ENCODE results near the gene NAA15. TPM values are rescaled to one million over a fixed set of nuclear protein-coding genes. Genes with fewer than 3 reads are reported as not detected.
"Not testable (repeated sequence)": the region's sequence is repeated elsewhere in the genome, so short reads cannot be mapped to it uniquely, and the experiment has no call there.

NAA15 gene
- polyA plus RNA-seq, 3 donors: 5.2 to 20.2 (median 8.8) TPM

DNA sequence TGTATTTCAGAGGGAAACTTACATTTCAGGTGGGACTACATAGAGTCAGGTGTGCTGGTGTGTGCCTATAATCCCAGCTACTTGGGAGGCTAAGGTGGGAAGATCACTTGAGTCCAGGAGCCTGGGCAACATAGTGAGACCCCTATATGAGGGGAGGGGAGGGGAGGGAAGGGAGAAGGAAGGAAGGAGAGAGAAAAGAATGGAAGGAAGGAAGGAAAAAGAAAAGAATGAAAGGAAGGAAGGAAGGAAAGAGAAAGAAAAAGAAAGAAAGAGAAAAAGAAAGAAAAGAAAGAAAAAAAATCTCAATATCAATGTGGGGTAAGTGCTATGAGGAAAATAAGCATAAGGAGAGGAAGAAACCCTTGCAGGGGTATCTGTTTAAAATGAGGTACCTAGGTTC lies 109.0 kb downstream of the NAA15 start:
- Mint-ChIP-seq H3K9me3 (peaks cover 9 to 25% (median 21%) of the 10 kb centered on the region in 7 donors), H3K4me3 (no peak overlapping the region), H3K36me3 (peaks cover 21% of the 10 kb centered on the region in 2 donors), H3K27me3 (ENCODE audit: low read depth in 3 of 3) (no peaks in the 10 kb centered on the region), H3K27ac (peak overlapping the region in 2 of 7 donors; percentile 11), H3K4me1 (peaks cover 11% of the 10 kb centered on the region)
- TF ChIP-seq CTCF (IDR thresholded peaks at IDR 0.05): no peak
- H4K20me1 ChIP-seq (ENCODE audit: insufficient read depth, low read length): no peaks in the 10 kb centered on the region
- DNase-seq: no peak
- H3K79me2 ChIP-seq (ENCODE audit: insufficient read depth, low read length): no peaks in the 10 kb centered on the region
- H3K4me1 ChIP-seq (ENCODE audit: control insufficient read depth in 1 of 2, insufficient read depth in 2 of 2, low read length in 2 of 2): peaks cover 0 to 5% of the 10 kb centered on the region in 2 donors
- no peak overlapping the region for H3K27ac ChIP-seq (ENCODE audit: low read depth in 1 of 2, low read length in 2 of 2)
- H3K27me3 ChIP-seq (ENCODE audit: control insufficient read depth in 2 of 2, insufficient read depth in 2 of 2, low read length in 2 of 2): no peaks in the 10 kb centered on the region
- H3K4me3 ChIP-seq (replicated peaks in 1 of 3; ENCODE audit: low read depth in 2 of 3, low read length in 3 of 3): no peak overlapping the region
- no peaks in the 10 kb centered on the region for H3K36me3 ChIP-seq (replicated peaks in 1 of 2; ENCODE audit: control insufficient read depth in 1 of 2, insufficient read depth in 2 of 2, low read length in 2 of 2)
- no peak overlapping the region for H3K9ac ChIP-seq (ENCODE audit: insufficient read depth, low read length, poor library complexity, severe bottlenecking)
- no peak overlapping the region for H3K4me2 ChIP-seq (replicated peaks; ENCODE audit: extremely low read depth, low read length, poor library complexity, severe bottlenecking)
- H3K9me3 ChIP-seq (replicated peaks in 1 of 2; ENCODE audit: control insufficient read depth in 1 of 2, insufficient read depth in 1 of 2, low read length in 2 of 2): peaks cover 10 to 15% of the 10 kb centered on the region in 2 donors
- intact Hi-C loops (cut with micrococcal nuclease): no loop called here
- H2AFZ ChIP-seq (ENCODE audit: insufficient read depth, low read depth, low read length, poor library complexity, severe bottlenecking): no peak overlapping the region

- H3K36me3 ChIP-seq (replicated peaks in 1 of 2; ENCODE audit: control insufficient read depth in 1 of 2, insufficient read depth in 2 of 2, low read length in 2 of 2); intact Hi-C loops (cut with micrococcal nuclease); H3K4me2 ChIP-seq (replicated peaks; ENCODE audit: extremely low read depth, low read length, poor library complexity, severe bottlenecking); H3K27me3 ChIP-seq (ENCODE audit: control insufficient read depth in 2 of 2, insufficient read depth in 2 of 2, low read length in 2 of 2); H3K27me3 Mint-ChIP-seq (ENCODE audit: low read depth in 3 of 3); DNase-seq; H3K9ac ChIP-seq (ENCODE audit: insufficient read depth, low read length, poor library complexity, severe bottlenecking); H3K4me3 Mint-ChIP-seq; H3K4me3 ChIP-seq (replicated peaks in 1 of 3; ENCODE audit: low read depth in 2 of 3, low read length in 3 of 3); H3K79me2 ChIP-seq (ENCODE audit: insufficient read depth, low read length); H4K20me1 ChIP-seq (ENCODE audit: insufficient read depth, low read length); H2AFZ ChIP-seq (ENCODE audit: insufficient read depth, low read depth, low read length, poor library complexity, severe bottlenecking): not testable (repeated sequence)
- Mint-ChIP-seq H3K4me1 (peaks cover 30% of the 10 kb centered on the region), H3K9me3 (peaks cover 11 to 29% (median 25%) of the 10 kb centered on the region in 7 donors), H3K36me3 (peaks cover 16 to 18% of the 10 kb centered on the region in 2 donors), H3K27ac (peak overlapping the region in 5 of 7 donors; percentile 2 to 77 (median 72))
- Histone ChIP-seq H3K27ac (ENCODE audit: low read depth in 1 of 2, low read length in 2 of 2) (peak overlapping the region in 1 of 2 donors; percentile 17), H3K9me3 (replicated peaks in 1 of 2; ENCODE audit: control insufficient read depth in 1 of 2, insufficient read depth in 1 of 2, low read length in 2 of 2) (peaks cover 14 to 15% of the 10 kb centered on the region in 2 donors), H3K4me1 (ENCODE audit: control insufficient read depth in 1 of 2, insufficient read depth in 2 of 2, low read length in 2 of 2) (peaks cover 21% of the 10 kb centered on the region in 2 donors)
- 73% methylated on average over 2 of the region's 8 CpGs for whole genome bisulfite sequencing (ENCODE audit: insufficient coverage)
These were observed 113.4 kb downstream of the NAA15 start for GRCh38 chr4:139414671-139415210.
